ENCODE data around the gene MKLN1.

The MKLN1 gene

DNA sequence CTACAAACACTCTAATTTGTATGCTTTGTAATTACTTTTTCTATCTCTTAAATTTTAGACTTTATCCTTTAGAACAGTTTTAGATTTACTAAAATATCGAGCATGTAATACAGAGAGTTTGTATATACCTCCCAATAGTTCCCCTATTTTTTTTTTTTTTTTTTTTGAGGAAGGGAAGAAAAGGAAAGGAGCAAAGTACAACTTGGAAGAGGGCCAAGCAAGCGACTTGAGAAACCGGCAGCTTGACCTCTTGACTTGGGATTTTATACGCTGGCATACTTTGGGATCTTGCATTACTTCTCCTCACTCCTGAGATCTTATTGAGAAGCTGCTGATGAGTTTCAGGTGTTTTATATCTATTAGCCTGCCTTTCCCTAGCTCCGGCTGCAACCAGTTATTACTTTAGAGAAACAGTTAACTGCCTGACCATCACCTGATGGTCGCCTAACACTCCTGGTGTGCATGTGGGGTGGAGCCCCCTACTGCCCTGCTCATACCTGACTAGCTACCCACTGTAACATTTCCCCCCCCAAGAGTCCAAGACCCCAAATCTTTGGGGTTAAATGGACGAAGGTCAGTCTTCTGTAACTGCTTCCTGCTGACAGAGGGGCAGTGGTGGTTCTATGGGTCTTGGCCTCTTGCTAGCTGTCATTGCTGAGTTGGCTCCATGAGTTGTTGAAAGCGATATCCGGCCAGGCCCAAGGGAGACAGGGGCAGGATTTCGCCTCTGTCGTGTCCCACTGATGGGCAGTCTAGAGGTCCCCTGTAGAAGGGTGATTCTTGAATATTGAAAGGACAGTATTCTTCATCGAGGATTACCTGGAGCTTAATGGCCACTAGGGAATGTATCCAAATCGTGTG lies 28.5 kb downstream of the MKLN1 start:
- DNase-seq: no peak

DNA sequence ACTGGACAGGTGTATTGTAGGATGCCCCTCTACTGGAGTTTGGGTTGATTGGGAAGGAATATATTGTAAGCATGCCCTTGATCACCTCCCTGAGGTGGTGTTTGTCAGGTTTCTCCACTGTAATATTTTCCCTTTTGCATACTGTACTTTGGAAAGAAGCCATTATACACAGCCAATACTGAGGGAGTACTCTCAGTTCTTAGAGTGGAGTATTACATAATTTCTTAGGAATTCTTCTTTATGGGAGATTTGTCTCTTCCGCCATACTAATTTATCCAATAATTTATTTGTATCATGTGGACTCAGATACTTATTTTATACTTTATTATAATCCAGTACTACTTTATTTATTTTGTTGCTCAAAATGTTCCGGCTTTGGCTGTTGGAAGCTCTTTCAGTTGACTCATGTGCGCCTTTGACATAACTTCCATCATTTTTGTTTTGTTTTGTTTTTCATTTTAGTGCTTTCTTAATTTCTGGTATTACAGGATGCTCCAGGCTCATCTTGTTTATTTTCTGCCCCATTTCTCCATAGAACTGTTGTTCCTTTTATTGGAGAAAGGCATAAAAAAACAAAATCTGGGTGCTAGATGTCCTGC lies 29.7 kb downstream of the MKLN1 start:
- DNase-seq: no peak

DNA sequence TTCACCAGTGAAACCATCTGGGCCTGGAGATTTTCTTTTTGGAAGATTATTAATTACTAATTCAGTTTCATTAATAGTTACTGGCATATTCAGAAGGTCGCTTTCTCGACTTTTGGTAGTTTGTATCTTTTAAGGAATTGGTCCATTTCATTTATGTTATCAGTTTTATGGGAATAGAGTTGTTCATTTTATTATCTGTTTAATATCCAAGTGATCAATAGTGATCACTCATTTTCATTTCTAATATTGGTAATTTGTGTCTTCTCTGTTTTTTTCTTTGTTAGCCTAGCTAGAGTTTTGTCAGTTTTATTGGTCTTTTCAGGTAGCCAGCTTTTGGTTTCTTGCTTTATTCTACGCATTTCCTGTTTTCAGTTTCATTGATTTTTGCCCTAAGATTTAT lies 31.0 kb downstream of the MKLN1 start:
- no peak for DNase-seq

DNA sequence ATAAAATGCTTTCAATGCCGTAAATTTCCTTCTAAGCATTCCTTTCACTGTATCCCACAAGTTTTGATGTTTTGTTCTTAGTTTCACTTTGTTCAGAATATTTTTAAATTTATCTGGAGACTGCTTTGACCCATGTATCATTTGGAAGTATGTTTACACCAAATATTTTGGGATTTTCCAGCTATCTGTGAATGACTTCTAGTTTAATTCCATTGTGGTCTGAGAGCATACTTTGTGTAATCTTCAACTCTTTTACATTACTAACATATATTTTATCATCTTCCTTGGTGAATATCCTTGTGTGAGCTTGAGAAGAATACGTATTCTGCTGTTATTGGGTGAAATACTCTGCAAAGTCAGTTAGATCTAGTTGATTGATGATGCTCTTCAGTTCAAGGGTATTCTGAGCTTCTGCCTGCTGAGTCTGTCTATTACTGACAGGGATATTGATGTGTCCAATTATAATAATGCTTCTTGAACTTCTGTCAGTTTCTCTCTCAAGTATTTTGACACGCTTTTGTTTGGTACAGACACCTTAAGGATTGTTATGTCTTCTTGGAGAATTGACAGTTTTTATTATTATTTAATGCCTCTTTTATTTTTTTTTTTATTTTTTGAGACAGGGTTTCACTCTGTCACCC lies 31.6 kb downstream of the MKLN1 start:
- no peak for DNase-seq

DNA sequence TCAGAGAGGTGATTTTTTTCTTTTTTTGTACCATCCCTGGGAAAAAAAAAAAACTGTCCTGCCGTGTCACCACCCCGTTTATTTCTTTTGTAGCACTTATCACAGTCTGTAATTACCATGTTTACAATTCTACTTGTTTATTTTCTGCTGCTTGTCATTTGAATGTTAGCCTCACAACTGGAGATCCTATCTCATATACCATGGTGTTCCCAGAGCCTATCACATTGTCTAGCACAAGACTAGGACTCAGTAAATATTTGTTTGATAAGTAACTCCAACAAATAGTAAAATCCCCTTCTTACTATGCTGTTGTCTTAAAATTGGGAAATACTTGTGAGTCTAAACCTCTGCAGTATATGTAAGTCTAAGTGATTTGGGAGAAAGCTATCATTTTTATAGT lies 36.0 kb downstream of the MKLN1 start:
- no peak for DNase-seq

DNA sequence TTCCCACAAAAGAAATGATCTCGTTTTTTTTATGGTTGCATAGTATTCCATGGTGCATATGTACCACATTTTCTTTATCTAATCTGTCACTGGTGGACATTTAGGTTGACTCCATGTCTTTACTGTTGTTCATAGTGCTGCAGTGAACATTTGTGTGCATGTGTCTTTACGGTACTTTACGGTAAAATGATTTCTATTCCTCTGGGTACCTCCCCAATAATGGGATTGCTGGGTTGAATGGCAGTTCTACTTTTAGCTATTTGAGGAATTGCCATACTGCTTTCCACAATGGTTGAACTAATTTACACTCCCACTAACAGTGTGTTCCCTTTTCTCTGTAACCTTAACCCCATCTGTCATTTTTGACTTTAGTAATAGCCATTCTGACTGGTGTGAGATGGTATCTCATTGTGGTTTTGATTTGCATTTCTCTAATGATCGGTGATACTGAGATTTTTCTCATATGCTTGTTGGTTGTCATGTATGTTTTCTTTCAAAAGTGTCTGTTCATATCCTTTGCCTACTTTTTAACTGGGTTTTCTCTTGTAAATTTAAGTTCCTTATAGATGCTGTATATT lies 37.2 kb downstream of the MKLN1 start:
- no peak for DNase-seq

DNA sequence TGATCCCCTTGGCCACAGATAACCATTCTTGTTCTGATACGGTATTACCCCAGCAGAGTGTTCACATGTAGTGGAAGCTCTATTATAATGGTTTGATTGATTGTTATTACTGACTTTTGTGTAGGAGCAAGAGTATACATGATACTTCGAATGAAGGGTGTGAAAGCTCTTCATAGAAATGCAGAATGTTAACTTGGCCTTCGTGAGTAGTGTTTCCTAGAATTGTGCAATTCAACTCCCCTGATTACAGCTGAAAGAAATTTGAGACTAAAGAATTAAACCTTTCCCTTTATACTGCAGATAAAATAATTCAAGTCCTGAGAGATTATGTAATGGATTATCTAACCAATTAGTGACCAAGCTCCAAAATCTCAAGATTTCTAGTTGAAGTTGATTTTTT lies 38.2 kb downstream of the MKLN1 start:
- no peak for DNase-seq

DNA sequence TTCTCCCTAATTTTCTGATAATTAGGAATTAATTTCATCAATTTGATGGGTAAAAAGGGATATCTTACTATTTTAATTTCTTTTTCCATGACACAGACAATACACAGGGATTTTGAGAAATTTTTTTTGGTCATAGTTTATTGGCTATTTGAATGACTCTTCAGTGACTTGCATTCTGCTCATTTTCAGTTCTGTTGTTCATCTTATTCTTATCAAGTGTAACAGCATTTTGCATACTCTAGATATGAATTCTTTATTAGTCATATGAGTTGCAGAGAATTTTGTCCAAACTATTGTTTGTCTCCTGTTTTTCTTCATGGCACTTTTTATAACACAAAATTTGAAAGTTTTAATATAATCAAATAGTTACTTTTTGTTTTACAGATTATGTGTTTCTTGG lies 41.7 kb downstream of the MKLN1 start:
- DNase-seq: no peak

DNA sequence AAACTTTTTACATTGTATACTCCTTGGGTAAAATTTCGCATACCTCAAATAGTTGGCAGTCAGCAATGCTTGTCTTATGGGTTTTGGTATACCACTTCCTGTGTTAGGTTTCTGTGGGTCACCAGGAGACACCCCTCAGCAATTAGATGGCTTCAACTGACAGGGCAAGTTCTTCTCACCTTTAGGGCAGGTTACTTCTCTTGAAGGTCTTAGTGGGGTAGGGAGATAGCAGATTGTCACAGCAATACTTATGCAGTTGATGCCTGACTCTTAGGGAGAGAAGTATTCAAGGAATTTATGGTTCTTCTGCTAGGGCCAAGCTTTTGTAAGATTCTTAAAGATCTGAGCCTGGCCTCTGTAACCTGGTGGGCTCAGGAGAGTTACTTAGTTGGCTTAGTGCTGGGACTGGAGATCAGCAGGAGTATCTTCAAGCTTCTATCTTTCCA lies 42.9 kb downstream of the MKLN1 start:
- no peak for DNase-seq

DNA sequence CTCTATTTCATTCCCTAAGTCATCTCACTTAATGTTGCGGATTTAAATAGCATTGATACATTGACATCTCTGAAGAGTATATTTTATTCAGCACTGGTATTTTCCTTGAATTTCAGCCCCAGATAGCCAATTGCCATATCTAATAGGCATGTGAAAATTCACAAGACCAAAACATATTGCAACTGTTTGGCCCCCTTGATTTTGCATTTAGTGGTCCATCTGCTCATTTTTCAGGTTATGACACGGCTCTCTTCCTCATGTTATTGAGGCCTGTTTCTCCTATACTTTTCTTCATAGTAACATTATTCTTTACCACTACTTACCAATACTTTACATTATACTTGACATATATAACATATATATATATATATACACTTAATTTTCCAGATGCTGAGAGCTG lies 43.7 kb downstream of the MKLN1 start:
- no peak for DNase-seq

DNA sequence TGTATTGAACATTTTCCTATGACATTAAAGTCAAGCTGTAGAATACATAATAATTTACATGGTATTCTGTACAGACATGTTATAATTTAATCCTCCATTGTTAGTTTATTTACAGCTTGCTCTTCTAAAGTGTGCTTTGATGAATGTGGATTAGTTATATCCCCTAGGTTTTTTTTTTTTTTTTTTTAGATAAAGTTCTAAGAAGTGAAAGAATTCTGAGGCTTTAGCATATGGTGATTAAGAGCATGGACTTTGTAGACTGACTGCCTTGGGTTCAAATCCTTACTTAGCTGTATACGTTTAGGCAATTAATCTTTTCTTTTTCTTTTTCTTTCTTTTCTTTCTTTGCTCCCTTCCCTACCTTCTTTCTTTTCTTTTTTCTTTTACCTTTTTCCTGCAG lies 44.9 kb downstream of the MKLN1 start:
- DNase-seq: peak; percentile 19

DNA sequence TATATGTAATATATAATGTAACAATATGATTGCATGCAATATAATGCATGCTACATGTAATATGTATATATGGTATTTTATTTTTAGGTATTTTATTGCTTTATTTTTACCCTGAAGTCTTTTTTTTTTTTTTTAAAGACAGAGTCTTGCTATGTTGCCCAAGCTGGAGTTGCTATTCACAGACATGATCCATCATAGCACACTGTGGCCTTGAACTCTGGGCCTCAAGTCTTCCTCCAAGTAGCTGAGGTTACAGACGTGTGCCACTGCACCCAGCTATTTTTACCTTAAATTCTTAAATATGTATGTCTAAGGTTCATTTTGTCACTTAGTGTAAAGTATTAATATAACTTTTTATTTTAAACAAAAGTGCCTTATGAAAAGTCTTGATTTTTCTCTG lies 47.1 kb downstream of the MKLN1 start:
- no peak for DNase-seq

DNA sequence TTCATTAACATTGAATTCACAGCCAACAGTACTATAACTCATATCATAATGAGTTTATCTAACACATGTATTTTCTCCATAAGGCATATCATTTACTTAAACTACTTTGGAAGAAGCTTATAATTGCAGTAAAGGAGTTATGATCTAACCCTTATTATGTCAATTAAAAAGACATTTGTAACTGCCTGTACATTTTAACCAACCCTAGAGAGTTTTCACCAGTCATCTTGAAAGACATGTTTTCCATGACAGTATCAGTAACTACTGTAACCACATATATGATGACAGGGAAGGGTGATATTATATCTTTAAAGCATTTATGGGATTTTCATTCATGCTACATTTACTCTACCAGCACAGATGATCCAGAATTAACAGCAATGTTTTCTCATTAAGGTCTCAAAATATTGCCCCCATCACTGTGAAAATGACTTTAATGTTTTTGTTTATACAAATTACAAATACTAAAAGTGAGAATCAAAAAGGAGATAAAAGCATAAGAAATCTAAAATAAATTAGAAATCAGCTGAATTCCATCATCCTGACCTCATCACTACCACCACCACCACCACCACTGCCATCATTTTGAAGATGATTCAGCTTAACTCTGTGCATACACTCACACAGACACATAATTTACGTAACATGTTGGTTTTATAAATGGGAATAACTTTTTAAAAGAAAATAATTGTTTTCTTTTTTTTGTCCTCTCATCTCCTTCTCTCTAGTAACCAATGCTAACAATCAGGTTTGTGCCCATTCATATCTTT lies 53.6 kb downstream of the MKLN1 start:
- DNase-seq: no peak

DNA sequence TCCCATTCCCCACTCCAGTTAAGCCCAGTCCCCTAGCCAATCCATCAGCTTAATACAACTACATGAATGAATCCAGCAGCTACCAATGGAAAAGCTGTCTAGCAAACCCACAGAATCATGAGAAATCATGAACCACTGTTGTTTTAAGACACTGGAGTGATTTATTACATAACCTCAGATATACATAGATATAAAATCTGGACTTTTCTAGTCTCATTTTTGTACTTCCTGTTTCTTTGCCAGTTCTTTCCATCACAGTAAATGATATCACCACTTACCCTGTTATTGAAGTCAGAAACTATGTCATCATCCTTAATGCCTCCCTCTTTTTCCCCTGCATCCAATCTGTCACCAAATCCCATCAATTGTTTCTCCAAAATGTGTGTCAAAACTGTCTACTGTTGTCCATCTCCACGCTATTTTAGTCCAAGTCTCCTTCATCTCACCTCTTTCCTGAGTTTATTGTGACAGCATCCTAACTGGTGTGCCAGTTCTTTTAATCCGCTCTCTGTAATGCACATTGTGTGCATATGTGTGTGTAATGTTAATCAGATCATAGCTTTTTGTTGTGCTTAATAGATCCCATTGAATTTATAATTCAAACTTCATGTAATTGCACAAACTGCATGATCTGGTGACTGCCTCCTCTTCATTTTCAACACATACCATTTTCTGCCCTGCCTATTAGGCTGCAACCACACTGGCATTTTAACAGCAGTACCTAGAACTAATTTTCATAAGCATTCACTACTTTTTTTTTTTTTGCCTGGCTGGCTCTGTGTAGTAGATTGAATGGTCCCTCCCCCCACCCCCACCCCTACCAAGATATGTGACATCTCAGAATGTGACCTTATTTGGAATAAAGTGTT lies 56.0 kb downstream of the MKLN1 start:
- no peak for DNase-seq

DNA sequence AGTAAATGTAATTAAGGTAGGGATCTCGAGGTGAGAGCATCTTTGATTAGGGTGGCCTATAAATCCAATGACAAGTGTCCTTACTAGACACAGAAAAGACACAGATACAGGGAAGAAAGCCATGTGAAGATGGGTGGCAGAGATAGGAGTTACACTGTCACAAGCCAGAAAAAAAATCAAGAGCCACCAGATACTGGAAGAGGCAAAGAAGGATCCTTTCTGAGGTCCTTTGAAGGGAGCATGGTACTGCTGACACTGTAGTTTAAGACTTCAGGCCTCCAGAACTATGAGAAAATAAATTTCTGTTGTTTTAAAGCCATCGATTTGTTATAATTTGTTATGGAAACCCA lies 56.6 kb downstream of the MKLN1 start:
- no peak for DNase-seq

DNA sequence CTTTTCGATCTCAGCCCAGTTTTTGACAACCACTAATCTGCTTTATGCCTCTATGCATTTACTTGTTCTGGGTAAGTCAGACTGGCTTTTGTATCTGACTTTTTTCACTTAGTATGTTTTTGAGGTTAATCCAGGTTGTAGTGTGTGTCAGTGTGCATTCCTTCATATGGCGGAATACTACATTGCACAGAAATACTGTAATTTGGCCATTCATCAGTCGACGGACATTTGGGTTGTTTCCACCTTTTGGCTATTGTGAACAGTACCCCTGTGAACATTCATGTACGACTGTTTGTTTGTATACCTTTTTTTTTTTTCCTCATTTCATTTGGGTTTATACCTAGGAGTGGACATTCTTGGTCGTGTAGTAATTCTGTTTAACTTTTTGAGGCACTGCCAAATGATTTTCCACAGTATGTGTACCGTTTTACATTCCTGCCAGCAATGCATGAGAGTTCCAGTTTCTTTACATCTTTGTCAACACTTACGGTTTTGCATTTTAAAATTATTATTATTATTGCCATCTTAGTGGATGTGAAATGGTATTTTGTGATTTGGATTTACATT lies 57.4 kb downstream of the MKLN1 start:
- DNase-seq: no peak

DNA sequence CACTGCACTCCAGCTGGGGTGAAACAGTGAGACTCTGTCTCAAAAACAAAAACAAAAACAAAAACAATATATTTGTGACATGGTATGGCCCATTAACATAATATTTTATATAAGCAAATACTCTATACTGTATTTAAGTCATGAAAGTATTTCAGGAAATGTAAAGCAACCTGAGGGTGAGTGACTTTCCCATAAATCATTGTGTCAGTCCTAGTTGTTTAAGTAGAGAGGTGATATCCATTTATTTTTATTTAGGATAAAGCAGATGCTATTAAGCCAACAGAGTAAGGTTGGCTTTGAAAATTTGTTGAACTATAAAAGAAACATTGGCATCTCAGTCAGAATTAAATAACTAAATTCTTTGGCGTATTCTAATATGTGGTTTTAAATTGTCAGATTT lies 60.5 kb downstream of the MKLN1 start:
- DNase-seq: no peak

DNA sequence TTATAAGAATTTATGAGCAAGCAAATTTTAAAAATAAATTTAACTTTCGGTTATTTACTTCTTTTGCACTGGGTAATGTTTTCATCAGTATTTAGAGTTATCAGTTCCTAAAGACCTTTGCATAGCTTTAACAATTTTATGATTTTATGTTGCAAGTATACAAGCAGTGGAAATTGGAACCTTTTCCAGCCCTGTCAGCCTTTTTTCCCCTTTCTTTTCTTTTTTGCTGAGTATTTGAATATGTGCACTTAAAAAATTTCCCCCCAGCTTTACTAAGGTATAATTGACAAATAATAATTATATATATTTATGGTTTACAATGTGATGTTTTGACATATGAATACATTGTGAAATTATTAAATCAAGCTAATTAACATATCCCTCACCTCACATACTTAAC lies 62.6 kb downstream of the MKLN1 start:
- no peak for DNase-seq

DNA sequence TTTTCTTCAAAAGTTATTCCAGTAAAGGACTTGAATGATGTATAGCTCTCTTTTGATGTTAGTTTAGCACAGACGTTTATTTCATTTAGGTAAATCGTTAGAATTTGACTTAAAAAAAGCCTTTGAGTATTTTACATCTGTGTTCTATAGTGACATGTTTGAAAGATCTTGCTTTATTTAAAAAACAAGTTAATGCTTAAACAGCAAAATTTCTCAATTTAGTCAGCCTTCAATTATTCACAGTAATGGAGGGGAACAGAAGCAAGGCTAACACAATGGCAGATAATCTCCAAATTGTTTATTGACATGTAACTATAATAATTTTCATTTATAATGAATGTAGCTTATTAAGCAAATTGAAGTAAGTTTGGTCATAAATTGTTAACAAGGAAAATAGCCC lies 63.5 kb downstream of the MKLN1 start:
- DNase-seq: no peak

DNA sequence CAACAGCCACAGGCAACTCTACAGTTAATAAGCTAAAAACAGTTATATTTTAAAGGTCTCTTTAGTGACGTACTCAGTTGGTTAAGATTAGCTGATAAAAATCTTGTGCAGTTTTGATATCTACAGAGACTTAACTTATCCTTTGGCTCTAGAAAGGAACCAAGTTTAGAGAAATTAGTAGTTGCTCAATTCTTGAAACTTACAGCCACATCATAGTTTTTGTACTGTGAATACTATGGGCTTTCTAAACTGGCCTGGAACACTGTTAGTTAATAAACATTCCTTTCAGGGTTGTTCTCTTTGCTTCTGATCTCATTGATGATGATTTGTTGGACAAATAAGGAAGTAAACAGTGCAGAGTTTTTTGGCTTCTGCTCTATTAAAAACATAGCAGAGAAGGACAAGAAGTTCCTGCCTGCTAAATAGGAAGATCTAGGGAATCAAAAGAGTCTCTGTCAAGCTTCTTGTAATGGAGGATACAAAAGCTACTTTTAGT lies 73.1 kb downstream of the MKLN1 start:
- no peak for DNase-seq

DNA sequence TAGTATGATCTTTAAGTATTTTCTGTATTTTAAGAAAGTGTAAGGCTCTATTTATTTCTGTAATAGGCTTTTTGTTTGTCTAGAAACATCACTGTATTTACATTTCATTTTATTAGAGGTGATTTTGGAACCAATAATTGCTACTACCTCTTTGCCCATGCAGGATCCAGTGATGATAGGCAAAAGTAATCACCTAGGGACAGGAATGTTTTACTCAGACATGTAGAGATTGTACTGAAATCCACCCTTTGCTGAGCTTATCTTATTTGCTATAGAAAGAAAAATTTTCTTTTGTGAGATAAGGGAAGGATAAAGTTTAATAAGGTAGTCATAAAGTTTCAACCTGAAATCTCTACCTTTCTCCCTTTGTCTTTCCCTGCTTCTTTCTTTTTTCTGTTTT lies 73.5 kb downstream of the MKLN1 start:
- DNase-seq: no peak

DNA sequence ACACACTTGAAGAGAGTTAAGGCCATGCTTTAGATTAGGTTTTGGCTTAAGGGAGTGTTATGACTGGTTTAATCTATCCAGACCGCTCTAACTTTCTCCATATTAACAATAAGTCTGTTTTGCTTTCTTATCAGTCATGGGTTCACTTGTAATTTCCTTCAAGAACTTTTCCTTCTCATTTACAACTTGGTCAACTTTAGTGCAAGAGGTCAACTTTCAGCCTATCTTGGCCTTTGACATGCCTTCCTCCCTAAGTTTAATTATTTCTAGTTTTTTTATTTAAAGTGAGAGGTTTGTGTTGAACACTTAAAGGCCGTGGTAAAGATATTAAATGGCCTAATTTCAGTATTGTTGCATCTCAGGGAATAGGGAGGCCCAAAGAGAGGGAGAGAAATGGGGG lies 75.6 kb downstream of the MKLN1 start:
- no peak for DNase-seq

Measured in NCI-H526 treated with DMSO at 0.1 percent for 48 hours (cell line).